Colonic mucosa (tissue), 4 donors: Measurements from ENCODE around the gene HADH. TPM values are rescaled to one million over a fixed set of nuclear protein-coding genes. Genes with fewer than 3 reads are reported as not detected.

Source experiments
- DNase-seq: peaks from one replicate; pipeline ENCODE4 v3.0.0-alpha.2; 2020
- H3K27ac ChIP-seq: fragments of 200-600 bp; one replicate; pipeline ENCODE4 v1.8.0; 2021
- H3K27me3 ChIP-seq: fragments of 200-600 bp; one replicate; pipeline ENCODE4 v1.8.0; 2021
- H3K36me3 ChIP-seq: fragments of 200-600 bp; one replicate; pipeline ENCODE4 v1.8.0; 2021
- H3K4me1 ChIP-seq: fragments of 200-600 bp; one replicate; pipeline ENCODE4 v1.8.0; 2021; ENCODE audit warnings: mild to moderate bottlenecking
- H3K4me3 ChIP-seq: fragments of 200-600 bp; one replicate; pipeline ENCODE4 v1.8.0; 2021
- H3K9ac ChIP-seq, 2 donors: one replicate each; pipeline ENCODE4 v1.7.0; 2013; ENCODE audit warnings: control low read depth in 2 of 2, low read depth in 2 of 2, low read length in 2 of 2
- H3K9me3 ChIP-seq: fragments of 200-600 bp; one replicate; pipeline ENCODE4 v1.8.0; 2021
- CTCF ChIP-seq: fragments of 200-600 bp; IDR thresholded peaks from one replicate; pipeline ENCODE4 v1.8.0; 2022; ENCODE audit warnings: antibody characterized with exemption, mild to moderate bottlenecking
- intact Hi-C: fragments of 100-400 bp; cut with DNase I; formaldehyde crosslinking; loops from one replicate; pipeline ENCODE4 v1.14.1; 2022
- total RNA-seq, 2 donors: library from RNA; stranded (reverse); fragmentation: NEBNext Ultra II Directional in 1 of 2; extraction: Animal tissue kit (Norgen Biotek cat#: 25700) in 1 of 2; gene quantifications; one replicate each; pipeline ENCODE4 v1.2.1, GENCODE V29; 2021
- donor health status: healthy.
- donor health status: DM: no; HTN: no; CAD: no.
- donor health status: DM: no; HTN: no; CAD: no.

The HADH gene
- total RNA-seq, 2 donors from 2014 or later = 121 to 213 TPM

GRCh38 chr4:107997794-107998193 lies 8.1 kb downstream of the HADH start:
- H3K9me3 ChIP-seq = no peaks in the 10 kb centered on the region
- H3K27ac ChIP-seq = no peak overlapping the region
- no peaks in the 10 kb centered on the region for H3K27me3 ChIP-seq
- H3K4me1 ChIP-seq = no peaks in the 10 kb centered on the region
- H3K9ac ChIP-seq = no peak overlapping the region
- no peak for DNase-seq
- TF ChIP-seq CTCF = no peak
- no peak overlapping the region for H3K4me3 ChIP-seq
- no peaks in the 10 kb centered on the region for H3K36me3 ChIP-seq
- intact Hi-C loops = no loop called here

- intact Hi-C loops = no loop called here
- no peaks in the 10 kb centered on the region for H3K36me3 ChIP-seq
- H3K27ac ChIP-seq = no peak overlapping the region
- H3K4me3 ChIP-seq = no peak overlapping the region
- H3K4me1 ChIP-seq = no peaks in the 10 kb centered on the region
- H3K27me3 ChIP-seq = no peaks in the 10 kb centered on the region
- TF ChIP-seq CTCF = no peak
- no peak overlapping the region for H3K9ac ChIP-seq
- no peaks in the 10 kb centered on the region for H3K9me3 ChIP-seq
- no peak for DNase-seq
Measured at GRCh38 chr4:107999932-108000539, 10.3 kb downstream of the HADH start.

- H3K9ac ChIP-seq = no peak overlapping the region
- H3K27me3 ChIP-seq = no peaks in the 10 kb centered on the region
- no peaks in the 10 kb centered on the region for H3K9me3 ChIP-seq
- no peak overlapping the region for H3K27ac ChIP-seq
- no peaks in the 10 kb centered on the region for H3K4me1 ChIP-seq
- H3K36me3 ChIP-seq = no peaks in the 10 kb centered on the region
- H3K4me3 ChIP-seq = no peak overlapping the region
- intact Hi-C loops = no loop called here
- no peak for DNase-seq
- no peak for TF ChIP-seq CTCF
Measured at GRCh38 chr4:108001540-108002135, 11.9 kb downstream of the HADH start.

GRCh38 chr4:108003982-108004515 lies 14.4 kb downstream of the HADH start:
- H3K4me1 ChIP-seq = no peaks in the 10 kb centered on the region
- intact Hi-C loops = no loop called here
- H3K9ac ChIP-seq = no peak overlapping the region
- H3K27me3 ChIP-seq = no peaks in the 10 kb centered on the region
- no peaks in the 10 kb centered on the region for H3K9me3 ChIP-seq
- no peaks in the 10 kb centered on the region for H3K36me3 ChIP-seq
- no peak for TF ChIP-seq CTCF
- no peak overlapping the region for H3K4me3 ChIP-seq
- DNase-seq = no peak
- H3K27ac ChIP-seq = no peak overlapping the region

- no peak for DNase-seq
- intact Hi-C loops = no loop called here
- Histone ChIP-seq H3K27me3 (no peaks in the 10 kb centered on the region), H3K4me3 (no peak overlapping the region), H3K4me1 (no peaks in the 10 kb centered on the region), H3K27ac (no peak overlapping the region), H3K9me3 (no peaks in the 10 kb centered on the region), H3K9ac (no peak overlapping the region), H3K36me3 (no peaks in the 10 kb centered on the region)
- TF ChIP-seq CTCF = no peak
Measured at GRCh38 chr4:108004646-108005045, 15.0 kb downstream of the HADH start.
